NCI-H146 treated with DMSO at 0.1 percent for 48 hours (cell line): ENCODE results near the gene MAP2.

Experiments used
- DNase-seq: peaks from one replicate; lab custom pipeline; 2025; ENCODE audit not compliant: unreplicated experiment; lab: John Stamatoyannopoulos, UW

The MAP2 gene

GRCh38 chr2:209423562-209424198, at the start of gene MAP2:
TSS of gene MAP2 (plus strand) at chr2:209424047. CDS start at chr2:209653171, 229,124 bp downstream.
- peak; percentile 63 for DNase-seq

- DNase-seq = no peak
Measured at GRCh38 chr2:209376686-209377085, 47.2 kb upstream of the MAP2 start.

- peak; percentile 81 for DNase-seq
Measured at GRCh38 chr2:209380293-209380692, 43.6 kb upstream of the MAP2 start.

GRCh38 chr2:209381091-209381490, 42.8 kb upstream of the MAP2 start:
- DNase-seq = no peak

- DNase-seq = no peak
Measured at GRCh38 chr2:209382775-209383174, 41.1 kb upstream of the MAP2 start.

GRCh38 chr2:209383212-209383611, 40.6 kb upstream of the MAP2 start:
- DNase-seq = peak; percentile 19

- DNase-seq = no peak
Measured at GRCh38 chr2:209387389-209387788, 36.5 kb upstream of the MAP2 start.

- DNase-seq = no peak
Measured at GRCh38 chr2:209388446-209389037, 35.3 kb upstream of the MAP2 start.

- DNase-seq = peak; percentile 73
Measured at GRCh38 chr2:209389171-209389618, 34.7 kb upstream of the MAP2 start.

GRCh38 chr2:209390839-209391238, 33.0 kb upstream of the MAP2 start:
- DNase-seq = no peak

- DNase-seq = no peak
Measured at GRCh38 chr2:209391776-209392401, 32.0 kb upstream of the MAP2 start.

- DNase-seq = no peak
Measured at GRCh38 chr2:209395229-209395628, 28.6 kb upstream of the MAP2 start.

GRCh38 chr2:209395652-209396051, 28.2 kb upstream of the MAP2 start:
- no peak for DNase-seq

- DNase-seq = no peak
Measured at GRCh38 chr2:209398463-209398862, 25.4 kb upstream of the MAP2 start.

- no peak for DNase-seq
Measured at GRCh38 chr2:209401788-209402187, 22.1 kb upstream of the MAP2 start.

- no peak for DNase-seq
Measured at GRCh38 chr2:209411296-209411695, 12.6 kb upstream of the MAP2 start.

GRCh38 chr2:209411718-209412117, 12.1 kb upstream of the MAP2 start:
- no peak for DNase-seq

GRCh38 chr2:209413311-209414014, 10.4 kb upstream of the MAP2 start:
- DNase-seq = no peak

- DNase-seq = no peak
Measured at GRCh38 chr2:209416913-209417312, 6.9 kb upstream of the MAP2 start.

- peak; percentile 36 for DNase-seq
Measured at GRCh38 chr2:209422191-209422754, 1.6 kb upstream of the MAP2 start.

- peak; percentile 62 for DNase-seq
Measured at GRCh38 chr2:209424199-209424701, 403 bp downstream of the MAP2 start.
